CD4-positive, alpha-beta T cell (primary cell): ENCODE measurements around the gene KRABD2.

Experiments
- ATAC-seq: fragments of 200-7000 bp; cut with Tn5 transposase; one replicate; pipeline ENCODE4 v1.10.0; 2022; ENCODE audit warnings: mild to moderate bottlenecking; ENCODE audit not compliant: poor library complexity
- CTCF ChIA-PET: fragments of 350-600 bp; sonication (Branson Sonifier 250); formaldehyde crosslinking; loops from one replicate; lab custom pipeline; 2021; ENCODE audit warnings: antibody characterized with exemption, inconsistent platforms; lab: Charles Lee
- POLR2A ChIA-PET: fragments of 350-600 bp; sonication (Branson Sonifier 250); formaldehyde crosslinking; loops from one replicate; lab custom pipeline; 2021; ENCODE audit warnings: antibody characterized with exemption, inconsistent platforms; lab: Charles Lee
- DNase-seq, 14 experiments: peaks; one replicate each; pipeline ENCODE4 v3.0.0-alpha.2; 2013 to 2020; ENCODE audit warnings: mixed read lengths in 2 of 14
- H3K27ac ChIP-seq, 2 donors: one replicate each; pipeline versions ENCODE4 v1.5.1 to v1.7.0; 2013; ENCODE audit warnings: low read length in 2 of 2, low read depth in 1 of 2, mild to moderate bottlenecking in 1 of 2
- H3K27me3 ChIP-seq, 2 experiments: 1 replicate in 1 of 2; 2 replicates in 1 of 2; pipeline versions ENCODE4 v1.6.1 to v1.7.0; 2013; ENCODE audit warnings: low read length in 2 of 2, control low read depth in 1 of 2, mild to moderate bottlenecking in 1 of 2, moderate library complexity in 1 of 2; ENCODE audit not compliant: insufficient read depth in 2 of 2, control insufficient read depth in 1 of 2
- H3K36me3 ChIP-seq: one replicate; pipeline ENCODE4 v1.6.1; 2013; ENCODE audit warnings: low read length, control low read depth; ENCODE audit not compliant: insufficient read depth
- H3K4me1 ChIP-seq: one replicate; pipeline ENCODE4 v1.6.1; 2013; ENCODE audit warnings: low read length, control low read depth; ENCODE audit not compliant: insufficient read depth
- H3K4me3 ChIP-seq: one replicate; pipeline ENCODE4 v1.5.1; 2013; ENCODE audit warnings: mild to moderate bottlenecking, low read length, moderate library complexity
- H3K9me3 ChIP-seq, 2 experiments: 1 replicate in 1 of 2; 2 replicates in 1 of 2; pipeline versions ENCODE4 v1.6.1 to v1.7.0; 2013; ENCODE audit warnings: low read length in 2 of 2, mild to moderate bottlenecking in 2 of 2, control low read depth in 1 of 2, moderate library complexity in 1 of 2; ENCODE audit not compliant: control insufficient read depth in 1 of 2, insufficient read depth in 1 of 2
- H3K27ac Mint-ChIP-seq: one replicate; pipeline ENCODE4 v1.8.0; 2020; ENCODE audit warnings: mixed read lengths
- H3K27me3 Mint-ChIP-seq: one replicate; pipeline ENCODE4 v1.8.0; 2021; ENCODE audit warnings: mixed read lengths
- H3K36me3 Mint-ChIP-seq: one replicate; pipeline ENCODE4 v1.8.0; 2021; ENCODE audit warnings: low read depth, mixed read lengths
- H3K4me1 Mint-ChIP-seq: one replicate; pipeline ENCODE4 v1.8.0; 2021; ENCODE audit warnings: low read depth, mixed read lengths
- H3K4me3 Mint-ChIP-seq: one replicate; pipeline ENCODE4 v1.8.0; 2020; ENCODE audit warnings: mild to moderate bottlenecking, mixed read lengths
- H3K9me3 Mint-ChIP-seq: one replicate; pipeline ENCODE4 v1.8.0; 2020; ENCODE audit warnings: mixed read lengths
- CTCF ChIP-seq: fragments of 200-600 bp; IDR thresholded peaks from one replicate; pipeline ENCODE4 v1.8.0; 2022; ENCODE audit warnings: antibody characterized with exemption, mild to moderate bottlenecking
- intact Hi-C, 2 experiments: fragments of 100-400 bp; cut with DNase I in 1 of 2; cut with micrococcal nuclease in 1 of 2; formaldehyde crosslinking; loops; one replicate each; pipeline versions ENCODE4 v1.15.1 to v1.9.0; 2023 to 2025; cut with DNase I, micrococcal nuclease

The KRABD2 gene

DNA sequence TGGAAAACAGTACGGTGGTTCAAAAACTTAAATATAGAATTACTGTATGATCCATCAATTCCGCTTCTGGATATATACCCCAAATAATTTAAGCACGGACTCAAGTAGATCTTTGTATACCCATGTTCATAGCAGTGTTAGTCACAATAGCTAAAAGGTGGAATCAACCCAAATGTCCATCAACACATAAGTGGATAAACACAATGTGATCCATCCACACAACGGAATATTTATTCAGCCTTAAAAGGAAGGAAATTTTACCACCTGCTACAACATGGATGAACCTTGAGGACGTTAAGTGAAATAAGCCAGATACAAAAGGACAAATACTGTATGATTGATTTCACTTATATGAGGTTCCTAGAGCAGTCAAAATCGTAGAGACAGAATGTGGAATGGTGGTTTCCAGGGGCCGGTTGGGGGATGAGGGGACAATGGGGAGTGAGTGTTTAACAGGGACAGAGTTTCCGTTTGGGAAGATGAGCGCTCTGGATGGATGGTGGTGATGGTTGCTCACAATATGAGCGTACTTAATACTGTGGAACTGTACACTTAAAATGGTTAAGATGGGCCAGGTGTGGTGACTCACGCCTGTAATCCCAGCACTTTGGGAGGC, 26.5 kb upstream of the KRABD2 start:
- peaks cover 6 to 12% of the 10 kb centered on the region in 2 experiments for H3K27me3 ChIP-seq
- no peak for TF ChIP-seq CTCF
- peaks cover 21% of the 10 kb centered on the region for H3K27me3 Mint-ChIP-seq
- H3K27ac ChIP-seq: no peak overlapping the region
- intact Hi-C loops: no loop called here
- ChIA-PET CTCF (interaction anchor here (0.6 kb wide), 1 partner anchor 94 kb away, joined by 4 read pairs; no protein-coding TSS in a partner anchor), POLR2A (no interaction called here)
- no peak overlapping the region for H3K4me3 Mint-ChIP-seq
- no peak for DNase-seq
- no peaks in the 10 kb centered on the region for H3K4me1 ChIP-seq
- H3K4me3 ChIP-seq: no peak overlapping the region
- H3K27ac Mint-ChIP-seq: no peak overlapping the region
- ATAC-seq: no peak
- no peaks in the 10 kb centered on the region for H3K9me3 Mint-ChIP-seq
- no peaks in the 10 kb centered on the region for H3K4me1 Mint-ChIP-seq
- no peaks in the 10 kb centered on the region for H3K9me3 ChIP-seq
- no peaks in the 10 kb centered on the region for H3K36me3 Mint-ChIP-seq
- no peaks in the 10 kb centered on the region for H3K36me3 ChIP-seq

DNA sequence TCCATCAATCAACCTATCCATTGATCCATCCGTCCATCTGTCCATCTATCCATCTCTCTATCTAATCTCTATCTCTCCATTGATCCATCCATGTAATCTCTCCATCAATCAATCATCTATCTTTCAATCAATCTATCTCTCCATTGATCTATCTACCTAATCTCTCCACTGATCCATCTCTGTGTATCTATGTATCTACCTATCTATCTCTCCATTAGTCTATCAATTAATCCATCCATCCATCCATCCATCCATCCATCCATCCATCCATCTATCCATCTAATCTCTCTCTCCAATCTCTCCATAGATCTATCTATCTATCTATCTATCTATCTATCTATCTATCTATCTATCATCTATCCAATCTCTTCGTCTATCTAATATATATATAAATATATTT, 24.6 kb upstream of the KRABD2 start:
- peaks cover 31% of the 10 kb centered on the region for H3K27me3 Mint-ChIP-seq
- H3K27ac Mint-ChIP-seq: no peak overlapping the region
- intact Hi-C loops: no loop called here
- DNase-seq (no peak), ATAC-seq (no peak)
- no peak overlapping the region for H3K27ac ChIP-seq
- H3K4me1 ChIP-seq: no peaks in the 10 kb centered on the region
- POLR2A ChIA-PET: no interaction called here
- no peaks in the 10 kb centered on the region for H3K9me3 Mint-ChIP-seq
- no peak overlapping the region for H3K4me3 ChIP-seq
- H3K4me1 Mint-ChIP-seq: no peaks in the 10 kb centered on the region
- H3K9me3 ChIP-seq: no peaks in the 10 kb centered on the region
- H3K36me3 Mint-ChIP-seq: no peaks in the 10 kb centered on the region
- peaks cover 17 to 22% of the 10 kb centered on the region in 2 experiments for H3K27me3 ChIP-seq
- H3K4me3 Mint-ChIP-seq: no peak overlapping the region
- CTCF ChIA-PET: no interaction called here
- TF ChIP-seq CTCF: no peak
- no peaks in the 10 kb centered on the region for H3K36me3 ChIP-seq

GRCh38 chr17:8398980-8399379, 22.5 kb upstream of the KRABD2 start:
- ChIA-PET CTCF (no interaction called here), POLR2A (no interaction called here)
- intact Hi-C loops: no loop called here
- no peaks in the 10 kb centered on the region for H3K36me3 Mint-ChIP-seq
- TF ChIP-seq CTCF: no peak
- Histone ChIP-seq H3K4me1 (peaks cover 6% of the 10 kb centered on the region), H3K36me3 (no peaks in the 10 kb centered on the region), H3K4me3 (no peak overlapping the region), H3K9me3 (no peaks in the 10 kb centered on the region), H3K27ac (no peak overlapping the region), H3K27me3 (peaks cover 17 to 22% of the 10 kb centered on the region in 2 experiments)
- H3K4me1 Mint-ChIP-seq: peaks cover 4% of the 10 kb centered on the region
- no peak overlapping the region for H3K4me3 Mint-ChIP-seq
- no peaks in the 10 kb centered on the region for H3K9me3 Mint-ChIP-seq
- ATAC-seq: no peak
- H3K27me3 Mint-ChIP-seq: peaks cover 35% of the 10 kb centered on the region
- DNase-seq: no peak
- no peak overlapping the region for H3K27ac Mint-ChIP-seq
